Kidney tubule cell (primary cell): ENCODE measurements around the gene ATF4.

Experiments used
- DNase-seq: peaks from one replicate; pipeline ENCODE4 v3.0.0-alpha.2; 2018; ENCODE audit warnings: low spot score

ATF4 gene

GRCh38 chr22:39520226-39521105 is at the start of gene ATF4:
Gene ATF4, plus strand, starts transcription at chr22:39520562. Its CDS starts 884 bp downstream, at chr22:39521446.
- DNase-seq = peak; percentile 82

- peak; percentile 97 for DNase-seq
Measured at GRCh38 chr22:39471381-39472141, 48.8 kb upstream of the ATF4 start.

DNA sequence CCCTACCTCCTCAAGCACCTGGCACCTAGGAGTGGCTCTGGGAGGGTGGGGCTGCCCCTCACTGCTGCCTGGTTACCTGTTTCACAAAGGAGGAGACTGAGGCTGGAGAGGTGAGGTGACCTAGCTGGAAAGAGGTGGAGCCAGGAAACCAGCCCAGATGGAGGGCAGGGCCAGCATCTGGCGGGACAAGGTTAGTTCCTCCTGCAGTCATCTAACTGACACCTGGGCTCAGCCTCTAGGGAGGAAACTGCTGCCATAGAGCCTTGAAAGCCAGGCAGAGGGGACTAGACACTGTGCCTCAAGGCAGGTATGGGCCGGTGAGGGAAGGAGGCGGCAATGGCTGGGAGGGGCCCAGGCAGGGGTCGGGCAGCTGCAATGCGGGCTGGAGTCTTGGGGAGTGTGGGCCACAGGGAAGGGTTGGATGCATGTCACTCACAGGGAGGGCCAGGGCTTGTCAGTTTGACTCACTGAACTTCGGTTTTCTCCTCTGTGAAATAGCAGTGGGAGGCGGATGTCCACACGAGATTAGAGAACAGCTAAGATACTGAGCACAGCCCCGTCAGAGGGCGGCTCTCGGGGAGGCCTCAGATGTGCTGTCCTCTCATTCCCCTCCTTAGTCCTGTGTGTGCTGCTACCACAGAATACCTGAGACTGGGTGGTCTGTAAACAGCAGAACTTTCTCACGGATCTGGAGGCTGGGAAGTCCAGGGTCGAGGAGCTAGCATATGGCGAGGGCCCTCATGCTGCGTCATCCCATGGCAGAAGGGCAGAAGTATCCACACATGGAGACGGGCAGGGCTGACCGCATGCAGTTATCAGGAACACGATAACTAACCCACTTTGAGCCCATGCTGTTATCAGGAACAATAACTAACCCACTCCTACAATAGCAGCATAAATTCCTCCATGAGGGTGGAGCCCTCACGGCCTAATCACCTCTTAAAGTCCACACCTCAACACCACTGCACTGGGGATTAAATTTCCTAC is 47.5 kb upstream of the ATF4 start:
- peak; percentile 39 for DNase-seq

- no peak for DNase-seq
Measured at GRCh38 chr22:39473851-39474250, 46.5 kb upstream of the ATF4 start.

GRCh38 chr22:39474351-39475111 is 45.8 kb upstream of the ATF4 start:
- DNase-seq = no peak

- no peak for DNase-seq
Measured at GRCh38 chr22:39475337-39475736, 45.0 kb upstream of the ATF4 start.

DNA sequence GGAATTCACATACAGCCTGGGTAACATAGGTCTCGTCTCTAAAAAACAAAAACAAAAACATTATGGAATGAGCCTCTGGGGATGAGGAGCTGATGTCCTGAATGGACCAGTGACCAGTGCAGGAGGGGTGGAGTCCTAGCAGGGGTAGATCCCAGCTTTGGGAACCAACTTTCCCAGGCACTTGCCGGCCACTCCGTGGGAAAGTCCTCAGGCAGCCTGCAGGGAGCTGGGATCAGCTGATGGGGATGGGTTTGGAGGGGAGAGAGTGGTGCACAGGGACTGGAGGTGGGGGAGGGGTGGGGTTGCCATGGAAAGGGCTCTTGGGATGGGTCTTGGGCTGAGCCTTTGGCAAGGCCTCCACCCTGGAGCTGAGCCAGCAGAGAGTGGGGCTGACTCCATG is 44.5 kb upstream of the ATF4 start:
- DNase-seq = no peak

- DNase-seq = no peak
Measured at GRCh38 chr22:39476664-39477063, 43.7 kb upstream of the ATF4 start.

DNA sequence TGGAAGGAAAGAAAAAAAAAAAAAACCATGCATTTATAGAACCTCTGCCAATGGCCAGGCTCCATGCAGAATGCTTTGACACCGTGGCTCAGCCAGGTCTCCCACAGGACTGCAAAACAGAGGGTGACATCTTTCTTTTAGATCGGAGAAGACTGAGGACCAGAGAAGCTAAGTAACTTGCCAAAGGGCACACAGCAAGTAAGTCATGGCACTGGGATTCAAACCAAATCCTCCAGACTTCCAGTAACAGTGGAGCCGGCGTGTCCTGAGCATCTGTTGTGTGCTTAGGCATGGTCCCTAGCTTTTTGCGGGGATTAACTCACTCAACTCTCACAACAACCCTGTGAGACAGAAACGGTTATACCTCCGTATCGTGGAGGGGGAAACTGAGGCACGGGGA is 42.8 kb upstream of the ATF4 start:
- DNase-seq = no peak

GRCh38 chr22:39478441-39478850 is 41.9 kb upstream of the ATF4 start:
- peak; percentile 49 for DNase-seq

DNA sequence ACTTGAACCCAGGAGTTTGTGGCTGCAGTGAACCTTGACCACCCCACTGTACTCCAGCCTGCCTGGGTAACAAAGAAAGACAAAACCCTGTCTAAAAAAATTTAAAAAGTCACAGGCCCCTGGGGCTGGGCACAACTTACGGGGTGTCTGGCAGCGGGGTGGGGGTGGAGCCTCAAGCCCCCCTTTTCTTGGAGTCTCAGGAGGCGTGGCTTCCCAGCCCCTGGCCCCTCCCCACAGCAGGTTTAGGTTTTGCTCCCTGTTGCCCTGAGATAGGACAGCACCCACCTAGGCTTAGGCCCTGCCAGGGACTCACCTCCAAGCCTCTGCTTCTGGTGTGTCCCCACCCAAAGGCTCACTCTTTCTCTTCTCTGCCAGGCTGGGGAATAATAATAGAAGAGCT is 41.1 kb upstream of the ATF4 start:
- DNase-seq = no peak

DNA sequence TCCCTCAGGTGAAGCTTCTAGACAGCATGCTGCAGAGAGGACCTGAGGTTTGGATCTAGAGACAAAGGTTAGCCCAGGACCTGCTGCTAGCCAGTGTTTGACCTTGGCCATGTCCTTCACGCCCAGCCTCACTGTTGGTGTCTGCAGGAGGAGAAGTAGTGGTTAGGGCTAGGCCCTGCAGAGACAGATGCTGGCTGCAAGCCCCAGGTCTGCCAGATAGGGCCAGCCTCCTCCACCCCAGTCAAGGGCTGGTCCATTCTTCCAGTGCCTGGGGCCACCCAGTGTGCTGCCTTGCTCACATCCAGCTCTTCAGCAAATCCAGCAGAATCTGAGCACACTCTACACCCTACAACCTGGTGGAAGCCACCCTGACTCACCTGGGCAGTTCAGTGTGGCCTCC is 39.8 kb upstream of the ATF4 start:
- DNase-seq = no peak

- no peak for DNase-seq
Measured at GRCh38 chr22:39481054-39481453, 39.3 kb upstream of the ATF4 start.

DNA sequence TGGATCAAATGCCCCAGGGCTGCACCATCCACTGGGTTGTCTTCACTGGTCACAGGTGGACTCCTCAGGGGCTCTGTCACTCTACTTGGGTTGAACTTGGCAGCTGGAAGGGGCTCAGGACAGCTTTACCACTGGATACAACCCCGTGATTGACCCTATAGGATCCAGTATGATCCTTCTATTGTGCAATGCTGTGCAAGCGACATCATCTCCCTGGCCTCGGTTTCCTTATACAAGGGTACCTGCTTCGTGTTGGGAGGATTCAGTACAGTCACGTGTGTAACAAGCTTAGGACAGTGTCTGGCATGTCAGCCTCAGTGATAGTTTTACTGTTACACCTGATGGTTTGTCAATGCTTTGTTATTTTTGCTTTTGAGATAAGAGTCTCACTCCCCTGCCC is 38.8 kb upstream of the ATF4 start:
- no peak for DNase-seq

- DNase-seq = peak; percentile 58
Measured at GRCh38 chr22:39482768-39483167, 37.6 kb upstream of the ATF4 start.

- DNase-seq = no peak
Measured at GRCh38 chr22:39486951-39487825, 33.2 kb upstream of the ATF4 start.

- no peak for DNase-seq
Measured at GRCh38 chr22:39487826-39488520, 32.4 kb upstream of the ATF4 start.

GRCh38 chr22:39488563-39489083 is 31.7 kb upstream of the ATF4 start:
- DNase-seq = no peak
